GM21390 (cell line): ENCODE measurements around the gene BYSL.

ENCODE experiments used
- ATAC-seq: cut with Tn5 transposase; IDR thresholded peaks from one replicate; pipeline ENCODE4 v1.9.1; 2021; ENCODE audit not compliant: unreplicated experiment

BYSL gene

GRCh38 chr6:41914869-41915530 lies 6.3 kb upstream of the BYSL start:
- ATAC-seq = no peak

GRCh38 chr6:41917528-41917927 lies 3.8 kb upstream of the BYSL start:
- ATAC-seq = no peak

GRCh38 chr6:41921712-41921998 lies 356 bp downstream of the BYSL start:
- ATAC-seq = no peak

- ATAC-seq = no peak
Observed at GRCh38 chr6:41922154-41922553, 855 bp downstream of the BYSL start.

- ATAC-seq = no peak
Observed at GRCh38 chr6:41927253-41927652, 6.0 kb downstream of the BYSL start.

- no peak for ATAC-seq
Observed at GRCh38 chr6:41929924-41930323, 8.6 kb downstream of the BYSL start.

- no peak for ATAC-seq
Observed at GRCh38 chr6:41931792-41932191, 10.5 kb downstream of the BYSL start.

GRCh38 chr6:41932378-41932777 lies 11.1 kb downstream of the BYSL start:
- ATAC-seq = no peak

- ATAC-seq = no peak
Observed at GRCh38 chr6:41934278-41935192, 13.2 kb downstream of the BYSL start.

GRCh38 chr6:41935193-41935574 lies 13.9 kb downstream of the BYSL start:
- ATAC-seq = no peak

- no peak for ATAC-seq
Observed at GRCh38 chr6:41935685-41936072, 14.4 kb downstream of the BYSL start.

GRCh38 chr6:41936073-41936837 lies 15.0 kb downstream of the BYSL start:
- ATAC-seq = peak; percentile 45

GRCh38 chr6:41937472-41937860 lies 16.2 kb downstream of the BYSL start:
- ATAC-seq = no peak

- no peak for ATAC-seq
Observed at GRCh38 chr6:41937861-41938574, 16.7 kb downstream of the BYSL start.

- ATAC-seq = no peak
Observed at GRCh38 chr6:41938590-41939175, 17.4 kb downstream of the BYSL start.

- no peak for ATAC-seq
Observed at GRCh38 chr6:41939176-41939847, 18.0 kb downstream of the BYSL start.

GRCh38 chr6:41939848-41940758 lies 18.8 kb downstream of the BYSL start:
- no peak for ATAC-seq

GRCh38 chr6:41940759-41941279 lies 19.5 kb downstream of the BYSL start:
- no peak for ATAC-seq
